Neural cell (in vitro differentiated cells): ENCODE measurements around the gene VPS41. TPM values are rescaled to one million over a fixed set of nuclear protein-coding genes. Genes with fewer than 3 reads are reported as not detected.

Experiments
- H2AFZ ChIP-seq: fragments of 200-600, 300-800 bp; sonication (generic), shearing (Covaris generic); 2 replicates; pipeline ENCODE4 v1.6.0; 2014; ENCODE audit warnings: low read depth, mild to moderate bottlenecking, antibody characterized with exemption, low read length, moderate library complexity
- H3F3A ChIP-seq: fragments of 200-600 bp; shearing (Covaris generic); 2 replicates; pipeline ENCODE4 v1.6.1; 2016; ENCODE audit warnings: mild to moderate bottlenecking, moderate library complexity, mixed read lengths, antibody characterized with exemption, low read length; ENCODE audit not compliant: insufficient read depth, poor library complexity, severe bottlenecking
- H3K27ac ChIP-seq: fragments of 200-600, 300-800 bp; sonication (generic), shearing (Covaris generic); 2 replicates; pipeline ENCODE4 v1.5.1; 2014; ENCODE audit warnings: mild to moderate bottlenecking, low read length, moderate library complexity
- H3K27me3 ChIP-seq: fragments of 300-800, 200-600 bp; sonication (generic), shearing (Covaris generic); 2 replicates; pipeline ENCODE4 v1.6.0; 2014; ENCODE audit warnings: mild to moderate bottlenecking, low read depth, low read length, moderate library complexity; ENCODE audit not compliant: insufficient read depth
- H3K36me3 ChIP-seq: fragments of 300-800, 200-600 bp; sonication (generic), shearing (Covaris generic); 2 replicates; pipeline ENCODE4 v1.5.1; 2014; ENCODE audit warnings: mild to moderate bottlenecking, antibody characterized with exemption, low read length, moderate library complexity; ENCODE audit not compliant: insufficient read depth
- H3K4me2 ChIP-seq: fragments of 300-800, 200-600 bp; sonication (generic), shearing (Covaris generic); 2 replicates; pipeline ENCODE4 v1.6.0; 2014; ENCODE audit warnings: mild to moderate bottlenecking, low read length
- H3K4me3 ChIP-seq: fragments of 300-800, 200-600 bp; sonication (generic), shearing (Covaris generic); 2 replicates; pipeline ENCODE4 v1.5.1; 2014; ENCODE audit warnings: mild to moderate bottlenecking, low read length, moderate library complexity
- H3K79me2 ChIP-seq: fragments of 200-600 bp; shearing (Covaris generic); replicated peaks from 2 replicates; pipeline ENCODE4 v1.6.0; 2014; ENCODE audit warnings: mild to moderate bottlenecking, low read length, moderate library complexity; ENCODE audit not compliant: insufficient read depth
- H3K9ac ChIP-seq: fragments of 300-800, 200-600 bp; sonication (generic), shearing (Covaris generic); 2 replicates; pipeline ENCODE4 v1.6.1; 2016; ENCODE audit warnings: mild to moderate bottlenecking, low read length, mixed read lengths
- H3K9me2 ChIP-seq: fragments of 200-600 bp; shearing (Covaris generic); 2 replicates; pipeline ENCODE4 v1.6.1; 2016; ENCODE audit warnings: mild to moderate bottlenecking, low read length, mixed read lengths; ENCODE audit not compliant: insufficient read depth
- H3K9me3 ChIP-seq: fragments of 200-600, 300-800 bp; sonication (generic), shearing (Covaris generic); 2 replicates; pipeline ENCODE4 v1.6.1; 2016; ENCODE audit warnings: mild to moderate bottlenecking, mixed run types, low read length, moderate library complexity, mixed read lengths
- H4K20me1 ChIP-seq: fragments of 200-600 bp; shearing (Covaris generic); 2 replicates; pipeline ENCODE4 v1.6.1; 2016; ENCODE audit warnings: mild to moderate bottlenecking, mixed run types; ENCODE audit not compliant: insufficient read depth
- CTCF ChIP-seq: fragments of 450-650 bp; IDR thresholded peaks from 2 replicates; pipeline ENCODE4 v1.5.1; 2014; ENCODE audit warnings: antibody characterized with exemption, mild to moderate bottlenecking, moderate library complexity; ENCODE audit not compliant: poor library complexity, severe bottlenecking
- EP300 ChIP-seq: fragments of 450-650 bp; conservative IDR thresholded peaks from 2 replicates; pipeline ENCODE4 v1.6.1; 2014; ENCODE audit warnings: antibody characterized with exemption, mild to moderate bottlenecking, moderate library complexity; ENCODE audit not compliant: poor library complexity, severe bottlenecking
- EZH2 ChIP-seq: fragments of 200-600, 300-800 bp; shearing (Covaris generic), sonication (generic); IDR thresholded peaks from 2 replicates; pipeline ENCODE4 v1.6.1; 2014; ENCODE audit warnings: antibody characterized with exemption, low read length, borderline replicate concordance, mild to moderate bottlenecking; ENCODE audit not compliant: insufficient read depth, poor library complexity, severe bottlenecking
- MXI1 ChIP-seq: fragments of 450-650 bp; conservative IDR thresholded peaks from 2 replicates; pipeline ENCODE4 v1.6.1; 2014; ENCODE audit warnings: antibody characterized with exemption, mild to moderate bottlenecking; ENCODE audit not compliant: poor library complexity, severe bottlenecking
- POLR2AphosphoS5 ChIP-seq: IDR thresholded peaks from 2 replicates; pipeline ENCODE4 v1.6.1; 2012
- RAD21 ChIP-seq: fragments of 450-650 bp; conservative IDR thresholded peaks from 2 replicates; pipeline ENCODE4 v1.6.1; 2014; ENCODE audit warnings: antibody characterized with exemption, mild to moderate bottlenecking, moderate library complexity
- REST ChIP-seq: IDR thresholded peaks from 2 replicates; pipeline ENCODE4 v1.6.1; 2012; ENCODE audit warnings: borderline replicate concordance
- SMC3 ChIP-seq: fragments of 450-650 bp; conservative IDR thresholded peaks from 2 replicates; pipeline ENCODE4 v1.6.1; 2014; ENCODE audit warnings: antibody characterized with exemption, mild to moderate bottlenecking, moderate library complexity; ENCODE audit not compliant: poor library complexity
- polyA plus RNA-seq: library from polyadenylated mRNA; depleted of rRNA; stranded (reverse); fragments of >200 nt; gene quantifications from 2 replicates; pipeline ENCODE4 v1.2.3, GENCODE V29; 2014

Gene VPS41
- polyA plus RNA-seq, 1 donor from 2014 or later: 64.0 TPM

DNA sequence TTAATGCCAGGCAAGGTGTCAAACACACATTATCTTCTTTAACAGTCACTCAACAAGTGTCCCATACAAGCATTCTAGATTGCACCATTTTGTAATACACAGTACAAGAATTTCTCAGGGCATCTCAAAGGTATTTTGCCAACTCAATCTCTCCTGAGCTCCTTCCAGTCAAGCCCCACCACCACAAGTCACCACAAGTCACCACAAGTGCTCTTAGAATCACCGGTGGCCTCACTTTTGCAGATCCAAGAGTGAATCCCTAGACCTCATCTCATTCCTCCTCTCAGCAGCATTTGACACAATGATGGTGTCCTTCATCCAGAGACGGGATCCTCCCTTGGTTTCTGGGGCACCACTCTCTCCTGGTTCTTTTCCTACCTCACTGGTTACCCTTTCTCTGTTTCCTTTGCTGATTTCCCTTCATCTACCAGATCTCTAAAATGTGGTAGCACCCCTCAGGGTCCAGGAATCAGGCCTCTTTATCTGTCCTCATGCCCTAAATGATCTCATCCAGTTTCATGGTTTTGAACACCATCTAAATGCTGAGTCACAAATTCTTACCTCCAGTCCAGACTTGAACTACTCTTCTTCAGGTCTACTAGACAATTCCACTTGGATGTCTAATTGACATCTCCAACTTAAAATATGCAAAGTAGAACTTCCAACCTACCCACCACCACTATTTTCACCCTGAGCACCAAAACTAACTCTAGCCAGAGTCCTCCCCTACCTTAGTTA, 26.9 kb downstream of the VPS41 start:
- Histone ChIP-seq H3K27me3 (no peaks in the 10 kb centered on the region), H3K4me3 (no peak overlapping the region), H3K9me2 (no peaks in the 10 kb centered on the region), H3K27ac (no peak overlapping the region), H3F3A (peaks cover 2% of the 10 kb centered on the region), H4K20me1 (no peaks in the 10 kb centered on the region), H3K9me3 (no peaks in the 10 kb centered on the region), H3K9ac (no peak overlapping the region), H3K36me3 (no peaks in the 10 kb centered on the region), H3K79me2 (peaks cover 3% of the 10 kb centered on the region), H2AFZ (no peak overlapping the region), H3K4me2 (no peak overlapping the region)
- TF ChIP-seq EP300 (no peak), RAD21 (no peak), REST (no peak), SMC3 (no peak), EZH2 (no peak), POLR2AphosphoS5 (no peak), CTCF (no peak), MXI1 (no peak)

- peak overlapping the region; percentile 26 for H3K4me3 ChIP-seq
- peaks cover 2% of the 10 kb centered on the region for H3F3A ChIP-seq
- H4K20me1 ChIP-seq: no peaks in the 10 kb centered on the region
- H3K9me2 ChIP-seq: no peaks in the 10 kb centered on the region
- H3K9me3 ChIP-seq: no peaks in the 10 kb centered on the region
- no peaks in the 10 kb centered on the region for H3K36me3 ChIP-seq
- H3K9ac ChIP-seq: peak overlapping the region; percentile 10
- peak overlapping the region; percentile 48 for H3K27ac ChIP-seq
- no peak overlapping the region for H3K4me2 ChIP-seq
- peaks cover 3% of the 10 kb centered on the region for H3K79me2 ChIP-seq
- TF ChIP-seq REST (peak; percentile 45), SMC3 (no peak), CTCF (peak; percentile 40)
- H3K27me3 ChIP-seq: no peaks in the 10 kb centered on the region
- no peak overlapping the region for H2AFZ ChIP-seq
Measured at GRCh38 chr7:38881015-38881414, 28.0 kb downstream of the VPS41 start.
